Measurements from ENCODE around the gene RBMS3. TPM values are rescaled to one million over a fixed set of nuclear protein-coding genes. Genes with fewer than 3 reads are reported as not detected.

The RBMS3 gene
- total and polyA plus RNA-seq, 7 donors: 0.46 to 61.9 (median 39.9) TPM

- no peaks in the 10 kb centered on the region for H3K9me3 ChIP-seq
- H3K4me1 ChIP-seq: peaks cover 0 to 12% (median 8%) of the 10 kb centered on the region in 4 donors
- 87 to 88% methylated on average over 2 of the region's 2 CpGs for WGBS, 2 donors
- H3K27ac ChIP-seq: peak overlapping the region in 3 of 4 donors; percentile 3 to 31 (median 11)
- H3K36me3 ChIP-seq: no peaks in the 10 kb centered on the region
- TF ChIP-seq POLR2A (IDR thresholded peaks at IDR 0.05) (no peak), EP300 (IDR thresholded peaks at IDR 0.05) (no peak), CTCF (IDR thresholded peaks at IDR 0.05) (no peak), POLR2AphosphoS5 (IDR thresholded peaks at IDR 0.05) (no peak)
- DNase-seq: no peak
- no peaks in the 10 kb centered on the region for H3K27me3 ChIP-seq
- no peak overlapping the region for H3K4me3 ChIP-seq
- intact Hi-C loops (cut with DNase I): no loop called here
These were observed 257.7 kb downstream of the RBMS3 start for GRCh38 chr3:29538610-29538958.

- H3K27me3 ChIP-seq: no peaks in the 10 kb centered on the region
- 95% methylated on average over 5 of the region's 5 CpGs for WGBS, 2 donors
- H3K4me3 ChIP-seq: no peak overlapping the region
- H3K27ac ChIP-seq: no peak overlapping the region
- no peak for TF ChIP-seq EP300 (IDR thresholded peaks at IDR 0.05)
- TF ChIP-seq POLR2A (IDR thresholded peaks at IDR 0.05): no peak
- no peak for TF ChIP-seq POLR2AphosphoS5 (IDR thresholded peaks at IDR 0.05)
- no peak for TF ChIP-seq CTCF (IDR thresholded peaks at IDR 0.05)
- intact Hi-C loops (cut with DNase I): no loop called here
- H3K4me1 ChIP-seq: peaks cover 0 to 12% (median 8%) of the 10 kb centered on the region in 4 donors
- no peaks in the 10 kb centered on the region for H3K36me3 ChIP-seq
- DNase-seq: no peak
- no peaks in the 10 kb centered on the region for H3K9me3 ChIP-seq
These were observed 259.7 kb downstream of the RBMS3 start for GRCh38 chr3:29540544-29540943.

- Histone ChIP-seq H3K36me3 (no peaks in the 10 kb centered on the region), H3K4me1 (no peaks in the 10 kb centered on the region), H3K9me3 (no peaks in the 10 kb centered on the region), H3K27me3 (no peaks in the 10 kb centered on the region), H3K4me3 (no peak overlapping the region), H3K27ac (no peak overlapping the region)
- TF ChIP-seq POLR2AphosphoS5 (IDR thresholded peaks at IDR 0.05) (no peak), POLR2A (IDR thresholded peaks at IDR 0.05) (no peak), CTCF (IDR thresholded peaks at IDR 0.05) (no peak)
- whole genome bisulfite sequencing, 2 donors: 87 to 98% methylated on average over 1 of the region's 1 CpG
- intact Hi-C loops (cut with DNase I): no loop called here
- DNase-seq: no peak
These were observed 264.0 kb downstream of the RBMS3 start for GRCh38 chr3:29544701-29545363.

- H3K36me3 ChIP-seq: no peaks in the 10 kb centered on the region
- H3K9me3 ChIP-seq: no peaks in the 10 kb centered on the region
- intact Hi-C loops (cut with DNase I): no loop called here
- no peak overlapping the region for H3K4me3 ChIP-seq
- H3K27me3 ChIP-seq: no peaks in the 10 kb centered on the region
- no peak for DNase-seq
- TF ChIP-seq POLR2A (IDR thresholded peaks at IDR 0.05): no peak
- TF ChIP-seq POLR2AphosphoS5 (IDR thresholded peaks at IDR 0.05): no peak
- no peak for TF ChIP-seq EP300 (IDR thresholded peaks at IDR 0.05)
- TF ChIP-seq CTCF (IDR thresholded peaks at IDR 0.05): no peak
- H3K27ac ChIP-seq: no peak overlapping the region
- no peaks in the 10 kb centered on the region for H3K4me1 ChIP-seq
These were observed 264.7 kb downstream of the RBMS3 start for GRCh38 chr3:29545615-29546014.

GRCh38 chr3:29552051-29552450, 271.2 kb downstream of the RBMS3 start:
- 51 to 64% methylated on average over 3 of the region's 3 CpGs for WGBS, 2 donors
- no peak for TF ChIP-seq EP300 (IDR thresholded peaks at IDR 0.05)
- TF ChIP-seq CTCF (IDR thresholded peaks at IDR 0.05): no peak
- no peak for TF ChIP-seq POLR2AphosphoS5 (IDR thresholded peaks at IDR 0.05)
- TF ChIP-seq POLR2A (IDR thresholded peaks at IDR 0.05): no peak
- peak overlapping the region in 2 of 4 donors; percentile 42 to 43 for H3K27ac ChIP-seq

More at GRCh38 chr3:29552051-29552450, 271.2 kb downstream of the RBMS3 start:
- Histone ChIP-seq H3K9me3 (no peaks in the 10 kb centered on the region), H3K4me1 (peaks cover 0 to 40% (median 22%) of the 10 kb centered on the region in 4 donors), H3K4me3 (no peak overlapping the region), H3K27me3 (no peaks in the 10 kb centered on the region), H3K36me3 (no peaks in the 10 kb centered on the region)
- intact Hi-C loops (cut with DNase I): no loop called here
- DNase-seq: no peak
